IMR-90 (cell line): ENCODE data around the gene FANCL. TPM values are rescaled to one million over a fixed set of nuclear protein-coding genes. Genes with fewer than 3 reads are reported as not detected.

Experiments
- ATAC-seq: fragments of 200-7000 bp; cut with Tn5 transposase; 2 replicates; pipeline ENCODE4 v1.9.1; 2020; ENCODE audit warnings: low read depth, mild to moderate bottlenecking, moderate library complexity
- BruUV-seq: library from RNA; stranded (reverse); fragments of 400-500 nt; replicated peaks from 2 replicates; lab custom pipeline; 2021; lab: Mats Ljungman, UMichigan
- CTCF ChIA-PET: fragments of 300-600 bp; formaldehyde crosslinking; extraction: SDS; loops from one replicate; lab custom pipeline; 2021; ENCODE audit warnings: antibody characterized with exemption; lab: Yijun Ruan, JAX
- POLR2A ChIA-PET: fragments of 300-600 bp; sonication (Branson Sonifier 250); formaldehyde crosslinking; loops from one replicate; lab custom pipeline; 2022; ENCODE audit warnings: antibody characterized with exemption; ENCODE audit not compliant: unreplicated experiment; lab: Charles Lee
- DNase-seq: peaks from one replicate; pipeline ENCODE4 v3.0.0; 2013
- H2AFZ ChIP-seq: replicated peaks from 2 replicates; pipeline ENCODE3; 2013; ENCODE audit warnings: low read length, mild to moderate bottlenecking; ENCODE audit not compliant: poor library complexity
- H2AK5ac ChIP-seq: 2 replicates; pipeline ENCODE4 v1.6.1; 2013; ENCODE audit warnings: low read depth, low read length, inconsistent platforms
- H2AK9ac ChIP-seq: replicated peaks from 2 replicates; pipeline ENCODE3; 2013; ENCODE audit warnings: mild to moderate bottlenecking, low read depth, low read length, moderate library complexity; ENCODE audit not compliant: poor library complexity
- H2BK120ac ChIP-seq: 2 replicates; pipeline ENCODE4 v1.6.1; 2013; ENCODE audit warnings: low read depth, low read length, inconsistent platforms
- H2BK15ac ChIP-seq: 3 replicates; pipeline ENCODE4 v1.6.1; 2013; ENCODE audit warnings: low read depth, low read length, inconsistent platforms
- H2BK20ac ChIP-seq: 2 replicates; pipeline ENCODE4 v1.6.1; 2013; ENCODE audit warnings: low read depth, mild to moderate bottlenecking, inconsistent platforms, low read length, moderate library complexity
- H2BK5ac ChIP-seq: 2 replicates; pipeline ENCODE4 v1.6.1; 2013; ENCODE audit warnings: mild to moderate bottlenecking, low read depth, low read length, inconsistent platforms; ENCODE audit not compliant: poor library complexity, severe bottlenecking
- H3K14ac ChIP-seq: replicated peaks from 2 replicates; pipeline ENCODE4 v1.6.1; 2013; ENCODE audit warnings: low read depth, low read length, inconsistent platforms
- H3K18ac ChIP-seq: 2 replicates; pipeline ENCODE4 v1.6.1; 2013; ENCODE audit warnings: low read depth, low read length, control low read depth
- H3K23ac ChIP-seq: 2 replicates; pipeline ENCODE4 v1.6.1; 2013; ENCODE audit warnings: low read depth, low read length, inconsistent platforms
- H3K27ac ChIP-seq: 2 replicates; pipeline ENCODE4 v1.5.1; 2013; ENCODE audit warnings: mild to moderate bottlenecking, control low read depth, low read length; ENCODE audit not compliant: insufficient read depth
- H3K27me3 ChIP-seq: 2 replicates; pipeline ENCODE4 v1.6.1; 2013; ENCODE audit warnings: low read length; ENCODE audit not compliant: control insufficient read depth, insufficient read depth
- H3K36me3 ChIP-seq: 2 replicates; pipeline ENCODE4 v1.6.1; 2013; ENCODE audit warnings: low read length, mixed read lengths; ENCODE audit not compliant: control insufficient read depth, insufficient read depth
- H3K4ac ChIP-seq: 2 replicates; pipeline ENCODE4 v1.6.1; 2013; ENCODE audit warnings: low read depth, low read length, inconsistent platforms
- H3K4me1 ChIP-seq: 2 replicates; pipeline ENCODE4 v1.6.1; 2013; ENCODE audit warnings: low read length, mixed read lengths; ENCODE audit not compliant: control insufficient read depth, insufficient read depth
- H3K4me2 ChIP-seq: 2 replicates; pipeline ENCODE4 v1.6.1; 2013; ENCODE audit warnings: low read depth, mild to moderate bottlenecking, control low read depth, low read length, moderate library complexity
- H3K4me3 ChIP-seq: 2 replicates; pipeline ENCODE4 v1.5.1; 2013; ENCODE audit warnings: low read depth, mild to moderate bottlenecking, control low read depth, low read length, moderate library complexity; ENCODE audit not compliant: insufficient read depth
- H3K56ac ChIP-seq: 2 replicates; pipeline ENCODE4 v1.6.1; 2013; ENCODE audit warnings: low read length, inconsistent platforms; ENCODE audit not compliant: insufficient read depth; ENCODE audit errors: extremely low read depth
- H3K79me1 ChIP-seq, 2 experiments: 2 replicates each; pipeline ENCODE4 v1.6.1; 2013; ENCODE audit warnings: low read length in 2 of 2, inconsistent platforms in 1 of 2, low read depth in 1 of 2
- H3K9ac ChIP-seq: 2 replicates; pipeline ENCODE4 v1.6.1; 2013; ENCODE audit warnings: low read depth, low read length, control low read depth
- H3K9me1 ChIP-seq: 2 replicates; pipeline ENCODE4 v1.6.1; 2013; ENCODE audit warnings: low read length, inconsistent platforms; ENCODE audit not compliant: insufficient read depth
- H3K9me3 ChIP-seq: 2 replicates; pipeline ENCODE4 v1.6.1; 2013; ENCODE audit warnings: low read length; ENCODE audit not compliant: control insufficient read depth, insufficient read depth
- H4K20me1 ChIP-seq: 2 replicates; pipeline ENCODE4 v1.6.1; 2013; ENCODE audit warnings: low read length, inconsistent platforms; ENCODE audit not compliant: insufficient read depth
- H4K5ac ChIP-seq: 2 replicates; pipeline ENCODE4 v1.6.1; 2013; ENCODE audit warnings: mild to moderate bottlenecking, low read depth, low read length, control low read depth
- H4K8ac ChIP-seq, 2 experiments: 2 replicates each; pipeline ENCODE4 v1.6.1; 2013; ENCODE audit warnings: low read depth in 2 of 2, low read length in 2 of 2, control low read depth in 1 of 2, inconsistent platforms in 1 of 2
- H4K91ac ChIP-seq: 2 replicates; pipeline ENCODE4 v1.6.1; 2013; ENCODE audit warnings: low read depth, low read length, inconsistent platforms; ENCODE audit not compliant: insufficient read depth
- BHLHE40 ChIP-seq: fragments of 150-350 bp; IDR thresholded peaks from 2 replicates; pipeline ENCODE4 v1.6.1; 2016; ENCODE audit warnings: mild to moderate bottlenecking, low read depth, low read length
- CEBPB ChIP-seq: IDR thresholded peaks from 2 replicates; pipeline ENCODE4 v1.6.1; 2012; ENCODE audit warnings: low read depth, low read length, improper control_type of control experiment
- CHD1 ChIP-seq: IDR thresholded peaks from 2 replicates; pipeline ENCODE4 v1.6.1; 2012; ENCODE audit warnings: low read depth, low read length, improper control_type of control experiment
- MAFK ChIP-seq: IDR thresholded peaks from 2 replicates; pipeline ENCODE4 v1.6.1; 2012; ENCODE audit warnings: low read depth, low read length, improper control_type of control experiment
- MAZ ChIP-seq: IDR thresholded peaks from 2 replicates; pipeline ENCODE4 v1.6.1; 2012; ENCODE audit warnings: low read depth, mild to moderate bottlenecking, low read length, improper control_type of control experiment, moderate library complexity, borderline replicate concordance
- MXI1 ChIP-seq: IDR thresholded peaks from 2 replicates; pipeline ENCODE4 v1.6.1; 2012; ENCODE audit warnings: low read depth, mild to moderate bottlenecking, low read length, moderate library complexity, borderline replicate concordance
- NFE2L2 ChIP-seq: fragments of 150-350 bp; IDR thresholded peaks from 2 replicates; pipeline ENCODE4 v1.6.1; 2016; ENCODE audit warnings: low read depth, mild to moderate bottlenecking, low read length
- POLR2A ChIP-seq: IDR thresholded peaks from 2 replicates; pipeline ENCODE4 v1.6.1; 2012; ENCODE audit warnings: mild to moderate bottlenecking, low read depth, low read length
- USF2 ChIP-seq: fragments of 150-350 bp; IDR thresholded peaks from 2 replicates; pipeline ENCODE4 v1.6.1; 2017; ENCODE audit warnings: mild to moderate bottlenecking, antibody characterized with exemption, low read length, low read depth
- WGBS, 2 experiments: methylation state at CpG; one replicate each; pipeline versions ENCODE4 v1.1.5 to v1.1.7; 2013; ENCODE audit warnings: missing lambda C conversion rate in 2 of 2; ENCODE audit not compliant: insufficient read length in 1 of 2; ENCODE audit errors: extremely low coverage in 2 of 2; 5-methylcytosine and 5-hydroxymethylcytosine counted together
- dilution Hi-C: fragments of 300-500 bp; cut with HindIII; formaldehyde crosslinking; loops from one replicate; pipeline ENCODE4 v1.14.3; 2018; ENCODE audit warnings: low sequenced_read_pairs; ENCODE audit not compliant: unreplicated experiment
- in situ Hi-C: fragments of 300-500 bp; cut with MboI; formaldehyde crosslinking; loops from 3 replicates; pipeline ENCODE4 v1.14.3; 2019; ENCODE audit warnings: low sequenced_read_pairs, inconsistent platforms, mixed read lengths
- intact Hi-C: fragments of 100-400 bp; cut with micrococcal nuclease; formaldehyde crosslinking; loops from 2 replicates; pipeline ENCODE4 v1.10.0; 2022
- polyA plus RNA-seq, 3 experiments: library from polyadenylated mRNA; depleted of rRNA; stranded (reverse); fragments of >200 nt; gene quantifications; 2 replicates each; pipeline ENCODE4 v1.2.3, GENCODE V29; 2012; ENCODE audit warnings: low replicate concordance in 1 of 3
- total RNA-seq: library from RNA; depleted of rRNA; stranded (reverse); fragments of >200 nt; gene quantifications from 2 replicates; pipeline ENCODE4 v1.2.3, GENCODE V29; 2012
- TF ChIP-seq, protein P1 (sequence below): conservative IDR thresholded peaks from 2 replicates; pipeline ENCODE4 v1.5.1; 2012; ENCODE audit warnings: mild to moderate bottlenecking, low read depth, low read length, improper control_type of control experiment

The FANCL gene
- total and polyA plus RNA-seq, 2 of the 4 experiments (the other 2 are of a cell fraction), result 9.0 to 12.7 TPM

DNA sequence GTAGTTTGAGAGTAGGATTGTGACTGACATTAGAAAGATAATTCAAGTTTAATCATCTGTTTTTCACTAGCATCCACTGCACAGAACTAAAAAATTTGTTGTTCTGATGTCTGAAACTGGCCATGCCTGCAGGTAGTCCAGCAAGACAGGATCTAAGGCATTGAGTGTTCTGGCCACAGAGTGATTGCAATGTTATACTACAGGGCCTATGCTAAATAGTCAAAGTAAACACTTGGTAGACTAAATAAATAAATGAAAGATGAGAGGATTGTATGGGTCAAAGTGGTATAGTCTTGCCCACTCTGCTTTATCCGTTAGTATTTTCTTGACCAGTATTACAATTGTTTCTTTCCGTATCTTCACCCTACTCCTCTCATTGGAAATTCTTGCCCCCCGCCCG is 27.6 kb upstream of the FANCL start:
- no peak overlapping the region for H2AK5ac ChIP-seq
- no peak overlapping the region for H3K4me3 ChIP-seq
- ChIA-PET CTCF (no interaction called here), POLR2A (no interaction called here)
- H3K9me1 ChIP-seq, result no peaks in the 10 kb centered on the region
- H3K27ac ChIP-seq, result no peak overlapping the region
- BruUV-seq, result no TSS peak
- H3K4ac ChIP-seq, result no peak overlapping the region
- DNase-seq (no peak), ATAC-seq (no peak)
- H2BK15ac ChIP-seq, result no peak overlapping the region
- H3K9ac ChIP-seq, result no peak overlapping the region
- TF ChIP-seq MAZ, result no peak
- no peak for TF ChIP-seq NFE2L2
- no peak for TF ChIP-seq BHLHE40
- no peak for TF ChIP-seq CHD1
- TF ChIP-seq MXI1, result no peak
- TF ChIP-seq MAFK, result no peak
- TF ChIP-seq POLR2A, result no peak
- TF ChIP-seq, protein P1, sequence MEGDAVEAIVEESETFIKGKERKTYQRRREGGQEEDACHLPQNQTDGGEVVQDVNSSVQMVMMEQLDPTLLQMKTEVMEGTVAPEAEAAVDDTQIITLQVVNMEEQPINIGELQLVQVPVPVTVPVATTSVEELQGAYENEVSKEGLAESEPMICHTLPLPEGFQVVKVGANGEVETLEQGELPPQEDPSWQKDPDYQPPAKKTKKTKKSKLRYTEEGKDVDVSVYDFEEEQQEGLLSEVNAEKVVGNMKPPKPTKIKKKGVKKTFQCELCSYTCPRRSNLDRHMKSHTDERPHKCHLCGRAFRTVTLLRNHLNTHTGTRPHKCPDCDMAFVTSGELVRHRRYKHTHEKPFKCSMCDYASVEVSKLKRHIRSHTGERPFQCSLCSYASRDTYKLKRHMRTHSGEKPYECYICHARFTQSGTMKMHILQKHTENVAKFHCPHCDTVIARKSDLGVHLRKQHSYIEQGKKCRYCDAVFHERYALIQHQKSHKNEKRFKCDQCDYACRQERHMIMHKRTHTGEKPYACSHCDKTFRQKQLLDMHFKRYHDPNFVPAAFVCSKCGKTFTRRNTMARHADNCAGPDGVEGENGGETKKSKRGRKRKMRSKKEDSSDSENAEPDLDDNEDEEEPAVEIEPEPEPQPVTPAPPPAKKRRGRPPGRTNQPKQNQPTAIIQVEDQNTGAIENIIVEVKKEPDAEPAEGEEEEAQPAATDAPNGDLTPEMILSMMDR, result no peak
- TF ChIP-seq CEBPB, result no peak
- TF ChIP-seq USF2, result no peak
- H4K91ac ChIP-seq, result no peak overlapping the region
- H4K20me1 ChIP-seq, result no peaks in the 10 kb centered on the region
- intact Hi-C loops, result no loop called here
- in situ Hi-C loops, result no loop called here
- no peak overlapping the region for H2BK5ac ChIP-seq
- no peak overlapping the region for H4K8ac ChIP-seq
- dilution Hi-C loops, result no loop called here
- H3K9me3 ChIP-seq, result no peaks in the 10 kb centered on the region
- no peaks in the 10 kb centered on the region for H3K4me1 ChIP-seq
- no peak overlapping the region for H3K4me2 ChIP-seq
- no CpG with 5 or more reads among the region's 4 CpGs for WGBS, 2 experiments
- H4K5ac ChIP-seq, result no peak overlapping the region
- no peak overlapping the region for H3K23ac ChIP-seq
- no peak overlapping the region for H2AK9ac ChIP-seq
- H2AFZ ChIP-seq, result no peak overlapping the region
- H3K79me1 ChIP-seq, result no peaks in the 10 kb centered on the region
- no peak overlapping the region for H3K14ac ChIP-seq
- no peak overlapping the region for H3K18ac ChIP-seq
- H2BK20ac ChIP-seq, result no peak overlapping the region
- no peak overlapping the region for H3K56ac ChIP-seq
- H2BK120ac ChIP-seq, result no peak overlapping the region
- H3K36me3 ChIP-seq, result no peaks in the 10 kb centered on the region
- H3K27me3 ChIP-seq, result no peaks in the 10 kb centered on the region
